Activated naive CD4-positive, alpha-beta T cell treated with anti-CD3 and anti-CD28 coated beads for 36 hours (primary cell): ENCODE results near the gene RNF11. TPM values are rescaled to one million over a fixed set of nuclear protein-coding genes. Genes with fewer than 3 reads are reported as not detected.
"Not testable (repeated sequence)": the region's sequence is repeated elsewhere in the genome, so short reads cannot be mapped to it uniquely, and the experiment has no call there.

ENCODE experiments used
- CTCF ChIA-PET: fragments of 350-600 bp; sonication (Branson Sonifier 250); formaldehyde crosslinking; loops from one replicate; lab custom pipeline; 2021; ENCODE audit warnings: antibody characterized with exemption; lab: Charles Lee
- DNase-seq: peaks from one replicate; pipeline ENCODE4 v3.0.0-alpha.2; 2020
- H3K27ac Mint-ChIP-seq: one replicate; pipeline ENCODE4 v1.8.0; 2021; ENCODE audit warnings: mild to moderate bottlenecking, mixed read lengths
- H3K27me3 Mint-ChIP-seq: one replicate; pipeline ENCODE4 v1.8.0; 2021; ENCODE audit warnings: low read depth, mixed read lengths
- H3K36me3 Mint-ChIP-seq: one replicate; pipeline ENCODE4 v1.8.0; 2021; ENCODE audit warnings: low read depth, mixed read lengths
- H3K4me1 Mint-ChIP-seq: one replicate; pipeline ENCODE4 v1.8.0; 2021; ENCODE audit warnings: low read depth, mixed read lengths
- H3K4me3 Mint-ChIP-seq: one replicate; pipeline ENCODE4 v1.8.0; 2021; ENCODE audit warnings: mild to moderate bottlenecking, moderate library complexity, mixed read lengths
- H3K9me3 Mint-ChIP-seq: one replicate; pipeline ENCODE4 v1.8.0; 2021; ENCODE audit warnings: mixed read lengths
- intact Hi-C: fragments of 100-400 bp; cut with micrococcal nuclease; formaldehyde crosslinking; loops from one replicate; pipeline ENCODE4 v1.15.1; 2023
- total RNA-seq, 2 experiments: library from RNA; stranded (reverse); gene quantifications; one replicate each; pipeline ENCODE4 v1.2.3, GENCODE V29; 2021

The RNF11 gene
- total RNA-seq, 2 experiments from 2014 or later, result 14.9 to 17.7 TPM

DNA sequence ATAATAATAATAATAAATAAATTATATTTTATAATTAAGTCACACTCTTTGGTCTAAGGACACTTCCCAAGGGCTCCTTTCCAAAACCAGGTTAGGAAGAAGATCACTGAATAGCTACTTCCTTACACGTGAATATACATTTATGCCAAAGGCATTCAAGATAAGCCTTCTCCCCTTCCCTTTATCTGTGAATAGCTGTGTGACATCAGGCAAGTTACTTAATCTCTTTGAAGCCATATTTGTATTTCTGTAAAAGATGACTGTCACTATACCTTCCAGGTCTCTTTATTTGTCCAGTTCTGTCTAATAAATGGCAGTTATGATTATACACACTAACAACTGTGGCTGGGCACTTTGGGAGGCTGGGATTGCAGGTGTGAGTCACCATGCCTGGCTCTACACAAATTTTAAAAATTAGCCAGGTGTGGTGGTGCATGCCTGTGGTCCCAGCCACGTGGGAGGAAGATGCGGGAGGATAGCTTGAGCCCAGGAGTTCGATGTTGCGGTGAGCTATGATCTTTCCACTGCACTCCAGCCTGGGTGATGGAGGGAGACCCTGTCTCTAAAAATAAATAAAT is 5.5 kb upstream of the RNF11 start:
- Mint-ChIP-seq H3K27ac (no peak overlapping the region), H3K36me3 (no peaks in the 10 kb centered on the region), H3K4me3 (no peak overlapping the region), H3K27me3 (no peaks in the 10 kb centered on the region), H3K4me1 (peaks cover 14% of the 10 kb centered on the region), H3K9me3 (no peaks in the 10 kb centered on the region)
- intact Hi-C loops, result no loop called here
- no peak for DNase-seq
- CTCF ChIA-PET, result interaction anchor here (0.6 kb wide), 1 partner anchor 52 kb away, joined by 4 read pairs; no protein-coding TSS in a partner anchor

DNA sequence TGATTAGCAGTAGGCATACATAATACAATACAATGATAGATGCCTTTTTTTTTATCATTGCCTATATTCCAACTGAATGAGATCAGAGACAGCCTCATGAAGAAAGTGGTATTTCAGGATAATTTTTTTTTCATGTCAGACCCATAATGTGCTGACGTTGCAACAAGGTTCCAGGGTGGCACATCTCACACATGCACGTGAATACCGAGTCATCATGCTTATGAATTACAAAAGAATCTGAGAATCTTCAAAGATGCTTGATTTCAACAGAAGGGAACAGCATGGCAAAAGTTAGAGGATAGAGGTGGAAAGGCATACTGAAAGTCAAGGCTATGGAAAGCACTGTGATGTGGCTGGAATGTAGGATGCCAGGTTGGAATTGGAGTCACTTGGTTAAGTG is 5.0 kb upstream of the RNF11 start:
- no peak overlapping the region for H3K4me3 Mint-ChIP-seq
- H3K27ac Mint-ChIP-seq, result no peak overlapping the region
- intact Hi-C loops, result no loop called here
- no peaks in the 10 kb centered on the region for H3K27me3 Mint-ChIP-seq
- peaks cover 18% of the 10 kb centered on the region for H3K4me1 Mint-ChIP-seq
- no peak for DNase-seq
- no peaks in the 10 kb centered on the region for H3K9me3 Mint-ChIP-seq
- no peaks in the 10 kb centered on the region for H3K36me3 Mint-ChIP-seq
- CTCF ChIA-PET, result interaction anchor here (0.6 kb wide), 1 partner anchor 51 kb away, joined by 4 read pairs; no protein-coding TSS in a partner anchor

DNA sequence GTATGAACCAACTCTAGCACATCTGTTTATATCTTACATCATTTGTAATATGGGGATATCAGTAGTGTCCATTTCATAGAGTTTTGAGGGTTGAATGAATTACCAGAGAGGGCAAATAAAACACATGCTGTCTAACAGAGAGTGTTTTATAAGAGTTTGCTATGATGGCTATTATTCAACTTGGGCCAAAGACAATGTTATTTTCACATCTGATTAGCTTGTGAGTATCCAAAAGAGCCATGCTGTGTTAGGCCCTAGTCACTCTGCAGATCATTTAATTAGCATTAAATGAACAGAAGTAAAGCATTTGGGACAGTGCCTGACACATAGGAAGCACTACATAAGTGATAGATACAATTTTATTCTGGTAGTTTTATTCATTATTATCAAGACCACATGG is 4.2 kb upstream of the RNF11 start:
- CTCF ChIA-PET, result interaction anchor here (0.9 kb wide), 1 partner anchor 23 kb away, joined by 3 read pairs; no protein-coding TSS in a partner anchor
- intact Hi-C loops, result no loop called here
- DNase-seq, result no peak
- no peak overlapping the region for H3K27ac Mint-ChIP-seq
- H3K4me1 Mint-ChIP-seq, result peaks cover 18% of the 10 kb centered on the region
- H3K27me3 Mint-ChIP-seq, result no peaks in the 10 kb centered on the region
- no peaks in the 10 kb centered on the region for H3K9me3 Mint-ChIP-seq
- no peaks in the 10 kb centered on the region for H3K36me3 Mint-ChIP-seq
- no peak overlapping the region for H3K4me3 Mint-ChIP-seq

DNA sequence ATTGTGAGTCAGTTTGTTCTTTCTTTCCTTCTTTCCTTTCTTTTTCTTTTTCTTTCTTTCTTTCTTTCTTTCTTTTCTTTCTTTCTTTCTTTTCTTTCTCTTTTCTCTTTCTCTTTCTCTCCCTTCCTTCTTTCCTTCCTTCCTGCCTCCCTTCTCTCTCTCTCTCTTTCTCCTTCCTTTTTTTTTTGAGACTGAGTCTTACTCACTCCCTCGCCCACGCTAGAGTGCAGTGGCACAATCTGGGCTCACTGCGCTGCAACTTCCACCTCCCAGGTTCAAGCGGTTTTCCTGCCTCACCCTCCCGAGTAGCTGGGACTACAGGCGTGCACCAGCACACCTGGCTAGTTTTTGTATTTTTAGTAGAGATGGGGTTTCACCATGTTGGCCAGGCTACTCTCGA is 1.8 kb upstream of the RNF11 start:
- H3K36me3 Mint-ChIP-seq, H3K4me3 Mint-ChIP-seq, intact Hi-C loops, DNase-seq, H3K9me3 Mint-ChIP-seq, H3K27ac Mint-ChIP-seq, H3K27me3 Mint-ChIP-seq: not testable (repeated sequence)
- CTCF ChIA-PET, result interaction anchor here (0.7 kb wide), 1 partner anchor 63 kb away, joined by 5 read pairs; no protein-coding TSS in a partner anchor
- peaks cover 22% of the 10 kb centered on the region for H3K4me1 Mint-ChIP-seq

DNA sequence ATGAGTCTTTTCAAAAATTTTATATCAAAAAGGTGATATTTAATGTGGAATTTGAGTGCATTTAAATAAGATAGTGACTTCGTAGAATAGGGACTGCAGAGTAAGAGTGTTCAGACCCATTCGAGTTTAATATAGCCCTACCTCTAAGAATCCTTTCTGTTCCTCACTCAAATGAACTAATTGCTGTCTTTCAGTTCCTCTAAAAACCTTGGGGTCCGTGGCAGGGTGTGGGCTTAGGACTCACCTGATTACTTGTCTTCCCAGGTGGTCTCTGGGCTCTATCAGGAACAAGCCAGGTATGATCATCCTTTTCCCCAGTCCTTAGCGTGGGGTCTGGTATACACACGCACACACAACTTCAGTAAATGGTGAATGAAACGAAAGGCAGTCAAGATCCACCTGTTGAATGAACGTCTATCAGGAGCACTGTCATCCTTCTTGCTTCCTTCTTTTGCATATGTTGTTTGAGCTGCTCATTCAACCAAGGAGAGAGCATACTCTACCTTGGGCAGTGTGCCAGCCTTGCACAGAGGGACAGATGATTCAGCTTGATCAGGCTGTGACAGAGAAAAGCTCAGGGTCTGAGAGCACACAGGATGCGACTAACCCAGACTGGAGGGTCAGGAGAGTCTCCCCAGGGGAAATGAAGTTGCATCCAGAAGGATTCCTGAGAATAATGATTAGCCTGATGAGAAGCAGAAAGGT is 1.2 kb upstream of the RNF11 start:
- Mint-ChIP-seq H3K4me3 (peak overlapping the region; percentile 96), H3K36me3 (no peaks in the 10 kb centered on the region), H3K27me3 (no peaks in the 10 kb centered on the region), H3K27ac (peak overlapping the region; percentile 2), H3K9me3 (no peaks in the 10 kb centered on the region), H3K4me1 (peaks cover 28% of the 10 kb centered on the region)
- DNase-seq, result peak; percentile 82
- intact Hi-C loops, result loop anchor here (5.0 kb wide), 2 partner anchors 282 to 822 kb away; partner anchors contain the start of genes BTF3L4, EPS15 and TXNDC12
- CTCF ChIA-PET, result interaction anchor here (1.5 kb wide), 1 partner anchor 43 kb away, joined by 3 read pairs; no protein-coding TSS in a partner anchor

DNA sequence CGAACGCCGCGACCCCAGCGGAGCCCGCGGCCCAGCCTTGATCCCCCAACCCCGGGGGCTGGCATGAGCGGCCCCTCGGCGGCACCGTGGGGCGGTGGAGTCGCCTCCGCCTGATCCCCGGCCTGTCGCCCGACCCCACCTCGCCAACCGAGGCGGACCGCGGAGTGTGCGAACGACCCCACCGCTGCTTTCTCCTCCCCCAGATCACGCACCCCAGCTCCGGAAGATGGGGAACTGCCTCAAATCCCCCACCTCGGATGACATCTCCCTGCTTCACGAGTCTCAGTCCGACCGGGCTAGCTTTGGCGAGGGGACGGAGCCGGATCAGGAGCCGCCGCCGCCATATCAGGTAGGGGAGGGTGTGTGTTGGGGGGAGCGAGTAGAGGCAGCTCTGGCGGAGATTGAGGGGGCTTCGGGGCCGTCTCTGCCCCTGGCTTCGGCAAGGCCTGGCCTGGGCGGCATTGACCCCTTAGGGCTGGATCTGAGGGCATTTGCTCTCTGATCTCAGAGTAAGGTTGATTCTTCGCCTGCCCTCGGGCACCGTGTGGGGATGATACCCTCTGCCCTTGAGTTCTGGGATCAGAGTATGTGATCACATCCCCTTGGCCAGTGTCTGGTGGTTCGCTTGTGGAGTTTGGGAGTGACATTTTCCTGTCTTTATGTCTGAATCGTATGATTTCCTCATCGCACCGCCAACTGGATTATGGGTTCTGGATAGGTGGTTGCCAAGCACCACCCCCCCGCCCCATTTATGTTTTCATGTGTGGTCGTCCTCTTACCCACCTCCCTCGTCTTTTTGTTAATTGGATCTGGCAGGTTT is 668 bp downstream of the RNF11 start:
- no peaks in the 10 kb centered on the region for H3K36me3 Mint-ChIP-seq
- CTCF ChIA-PET, result interaction anchor here (1.1 kb wide), 1 partner anchor 48 kb away, joined by 3 read pairs; no protein-coding TSS in a partner anchor
- no peak overlapping the region for H3K4me3 Mint-ChIP-seq
- intact Hi-C loops, result loop anchor here (1.0 to 5.0 kb wide), 8 partner anchors 61 to 821 kb away; partner anchors contain the start of genes BTF3L4, EPS15, FAF1 and NRDC
- H3K4me1 Mint-ChIP-seq, result peaks cover 42% of the 10 kb centered on the region
- DNase-seq, result peak; percentile 55
- H3K27ac Mint-ChIP-seq, result no peak overlapping the region
- no peaks in the 10 kb centered on the region for H3K27me3 Mint-ChIP-seq
- no peaks in the 10 kb centered on the region for H3K9me3 Mint-ChIP-seq

DNA sequence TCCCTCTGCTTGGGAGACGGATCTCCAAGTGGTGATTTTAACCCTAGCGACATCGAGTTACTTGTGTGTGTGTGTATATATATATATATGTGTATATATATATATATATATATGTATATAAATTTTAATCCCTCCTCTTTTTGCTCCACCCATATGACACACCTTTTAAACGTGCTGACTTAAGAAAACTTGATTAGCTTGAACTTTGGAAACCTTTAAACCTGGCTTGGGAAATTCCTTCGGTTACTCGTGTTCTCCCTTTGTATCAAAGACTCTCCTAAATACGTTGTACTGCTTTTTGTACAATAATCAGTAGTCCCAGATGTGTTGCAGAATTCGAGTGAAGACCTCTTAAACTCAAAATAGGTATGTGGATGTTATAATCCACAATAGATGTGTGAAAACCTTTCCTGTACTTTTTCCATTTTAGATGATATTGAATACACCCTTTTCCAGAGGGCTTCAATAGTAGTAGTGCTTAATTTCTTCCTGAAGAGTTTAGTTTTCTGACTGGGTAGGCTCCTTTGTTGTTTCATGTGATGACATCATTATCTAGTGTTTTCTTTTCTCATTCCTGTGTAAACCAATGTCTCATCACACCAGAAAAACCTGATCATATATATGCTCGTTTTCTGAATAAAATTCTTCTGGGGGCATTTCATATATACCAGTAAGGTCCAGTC is 1.4 kb downstream of the RNF11 start:
- Mint-ChIP-seq H3K4me1 (peaks cover 42% of the 10 kb centered on the region), H3K4me3 (no peak overlapping the region)
- CTCF ChIA-PET, result interaction anchor here (0.9 to 1.1 kb wide), 2 partner anchors 49 kb away, joined by 3 to 4 read pairs; no protein-coding TSS in a partner anchor

DNA sequence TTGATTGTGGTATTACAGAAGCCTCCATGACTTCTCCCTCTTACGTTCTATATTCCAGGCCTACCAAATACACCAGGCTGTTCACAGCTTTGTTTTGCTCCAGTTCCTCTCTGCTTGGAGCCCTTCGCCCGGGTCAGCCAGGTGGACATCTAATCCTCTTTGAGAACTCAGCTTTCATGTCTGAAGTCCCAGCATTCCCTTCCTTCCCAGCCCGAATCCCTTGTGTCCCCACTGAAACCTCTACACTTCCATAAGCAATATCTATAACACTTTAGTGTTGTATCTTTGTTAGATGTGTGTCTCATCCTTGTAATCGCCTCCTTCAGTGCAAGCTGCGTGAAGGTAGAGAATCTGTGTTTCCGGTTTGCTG is 1.9 kb downstream of the RNF11 start:
- intact Hi-C loops, result loop anchor here (5.0 kb wide), 2 partner anchors 279 to 819 kb away; partner anchors contain the start of genes BTF3L4, EPS15 and TXNDC12
- Mint-ChIP-seq H3K9me3 (no peaks in the 10 kb centered on the region), H3K27me3 (no peaks in the 10 kb centered on the region), H3K27ac (no peak overlapping the region), H3K4me3 (no peak overlapping the region), H3K4me1 (peaks cover 45% of the 10 kb centered on the region), H3K36me3 (no peaks in the 10 kb centered on the region)
- DNase-seq, result no peak
- CTCF ChIA-PET, result interaction anchor here (0.8 to 0.9 kb wide), 2 partner anchors 46 to 49 kb away, joined by 3 to 4 read pairs; no protein-coding TSS in a partner anchor

More for the DNA sequence above, 1.4 kb downstream of the RNF11 start:
- DNase-seq, result no peak
- no peaks in the 10 kb centered on the region for H3K9me3 Mint-ChIP-seq
- H3K36me3 Mint-ChIP-seq, result no peaks in the 10 kb centered on the region
- H3K27ac Mint-ChIP-seq, result no peak overlapping the region
- intact Hi-C loops, result loop anchor here (1.0 to 5.0 kb wide), 6 partner anchors 60 to 820 kb away; partner anchors contain the start of genes BTF3L4, EPS15, FAF1 and TXNDC12
- no peaks in the 10 kb centered on the region for H3K27me3 Mint-ChIP-seq

DNA sequence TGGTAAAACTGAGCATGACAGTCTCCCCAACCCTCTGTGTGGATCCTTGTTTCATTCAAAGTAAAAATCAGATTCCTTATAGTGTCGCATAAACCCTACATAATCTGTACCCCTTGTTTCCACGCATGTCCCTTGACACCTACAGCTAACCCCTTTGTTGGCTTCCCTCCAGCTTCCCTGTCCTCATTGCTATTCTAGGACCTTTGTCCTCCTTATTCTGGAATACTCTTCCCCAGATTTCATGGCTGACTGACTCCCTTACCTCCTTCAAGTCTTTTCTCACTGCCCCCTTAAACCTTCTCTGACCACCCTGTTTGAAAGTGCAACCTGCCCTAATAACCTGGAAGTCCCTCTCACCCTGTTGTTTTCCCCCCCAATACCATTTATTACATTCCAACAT is 4.0 kb downstream of the RNF11 start:
- Mint-ChIP-seq H3K4me3 (no peak overlapping the region), H3K27me3 (no peaks in the 10 kb centered on the region), H3K4me1 (peaks cover 41% of the 10 kb centered on the region), H3K36me3 (peaks cover 1% of the 10 kb centered on the region), H3K9me3 (no peaks in the 10 kb centered on the region), H3K27ac (no peak overlapping the region)
- CTCF ChIA-PET, result no interaction called here
- intact Hi-C loops, result loop anchor here (2.0 kb wide), 1 partner anchor 21 kb away; no protein-coding TSS in a partner anchor
- DNase-seq, result no peak

DNA sequence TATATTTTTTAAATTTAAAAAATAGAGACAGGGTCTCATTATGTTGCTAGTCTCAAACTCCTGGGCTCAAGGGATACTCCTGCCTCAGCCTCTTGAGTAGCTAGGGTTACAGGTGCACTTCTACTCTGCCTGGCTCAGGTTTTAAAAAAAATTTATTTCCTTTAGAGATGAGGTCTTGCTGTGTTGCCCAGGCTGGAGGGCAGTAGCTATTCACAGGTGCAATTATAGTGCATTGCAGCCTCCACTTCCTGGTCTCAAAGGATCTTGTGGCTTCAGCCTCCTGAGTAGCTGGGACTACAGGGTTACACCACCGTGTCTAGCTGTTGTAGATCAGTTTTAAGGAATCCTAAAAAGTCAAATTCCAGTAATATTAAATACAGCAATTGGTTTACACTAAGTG is 5.0 kb downstream of the RNF11 start:
- no peaks in the 10 kb centered on the region for H3K27me3 Mint-ChIP-seq
- H3K36me3 Mint-ChIP-seq, result peaks cover 1% of the 10 kb centered on the region
- H3K27ac Mint-ChIP-seq, result no peak overlapping the region
- H3K4me1 Mint-ChIP-seq, result peaks cover 37% of the 10 kb centered on the region
- H3K4me3 Mint-ChIP-seq, result no peak overlapping the region
- CTCF ChIA-PET, result interaction anchor here (1.2 kb wide), 1 partner anchor 27 kb away, joined by 3 read pairs; no protein-coding TSS in a partner anchor
- DNase-seq, result no peak
- intact Hi-C loops, result loop anchor here (2.0 kb wide), 1 partner anchor 20 kb away; no protein-coding TSS in a partner anchor
- H3K9me3 Mint-ChIP-seq, result no peaks in the 10 kb centered on the region

DNA sequence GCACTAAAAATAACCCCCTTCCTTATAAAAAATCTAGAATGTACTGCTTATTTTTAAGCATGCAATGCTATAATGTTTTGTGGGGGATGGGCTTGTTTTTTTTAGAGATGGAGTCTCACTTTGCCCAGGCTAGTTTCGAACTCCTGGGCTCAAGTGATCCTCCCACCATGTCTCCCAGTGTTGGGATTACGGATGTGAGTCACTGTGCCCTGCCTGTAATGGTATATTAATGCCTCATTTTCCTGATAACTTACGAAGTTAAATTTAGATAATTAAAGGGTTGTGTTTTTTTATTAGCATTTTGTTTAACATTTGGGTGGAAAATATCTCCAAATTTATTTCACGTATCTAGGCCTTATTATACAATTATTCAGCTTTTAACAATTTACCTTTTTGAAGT is 6.5 kb downstream of the RNF11 start:
- H3K9me3 Mint-ChIP-seq, result no peaks in the 10 kb centered on the region
- H3K4me1 Mint-ChIP-seq, result peaks cover 50% of the 10 kb centered on the region
- CTCF ChIA-PET, result interaction anchor here (1.1 to 1.2 kb wide), 2 partner anchors 26 to 53 kb away, joined by 3 read pairs; no protein-coding TSS in a partner anchor
- DNase-seq, result no peak
- peaks cover 1% of the 10 kb centered on the region for H3K36me3 Mint-ChIP-seq
- no peaks in the 10 kb centered on the region for H3K27me3 Mint-ChIP-seq
- H3K27ac Mint-ChIP-seq, result no peak overlapping the region
- intact Hi-C loops, result no loop called here
- H3K4me3 Mint-ChIP-seq, result no peak overlapping the region
